Suprapubic skin (tissue), 4 donors: ENCODE results near the gene ITGA2. TPM values are rescaled to one million over a fixed set of nuclear protein-coding genes. Genes with fewer than 3 reads are reported as not detected.

Experiments
- DNase-seq, 2 donors: peaks; one replicate each; pipeline ENCODE4 v3.0.0-alpha.2; 2019; ENCODE audit warnings: low spot score in 2 of 2
- H3K27ac ChIP-seq: fragments of 200-600 bp; sonication (generic); one replicate; pipeline ENCODE4 v1.5.1; 2019
- H3K27me3 ChIP-seq: fragments of 200-600 bp; sonication (generic); one replicate; pipeline ENCODE4 v1.5.1; 2019
- H3K36me3 ChIP-seq: fragments of 200-600 bp; sonication (generic); one replicate; pipeline ENCODE4 v1.5.1; 2019
- H3K4me1 ChIP-seq: fragments of 200-600 bp; sonication (generic); one replicate; pipeline ENCODE4 v1.5.1; 2019
- H3K4me3 ChIP-seq: fragments of 200-600 bp; sonication (generic); one replicate; pipeline ENCODE4 v1.5.1; 2019; ENCODE audit warnings: mild to moderate bottlenecking
- H3K9me3 ChIP-seq: fragments of 200-600 bp; sonication (generic); one replicate; pipeline ENCODE4 v1.5.1; 2019
- EP300 ChIP-seq: sonication (generic); formaldehyde crosslinking; IDR thresholded peaks from one replicate; pipeline ENCODE4 v1.6.1; 2017; ENCODE audit warnings: antibody characterized with exemption
- POLR2A ChIP-seq, 2 donors: fragments of 450-650 bp; IDR thresholded peaks; one replicate each; pipeline ENCODE4 v1.6.1; 2017; ENCODE audit warnings: antibody characterized with exemption in 2 of 2, mild to moderate bottlenecking in 2 of 2, moderate library complexity in 2 of 2
- POLR2AphosphoS5 ChIP-seq, 3 donors: sonication (generic); formaldehyde crosslinking; IDR thresholded peaks; one replicate each; pipeline ENCODE4 v1.6.1; 2017; ENCODE audit warnings: antibody characterized with exemption in 3 of 3
- WGBS: methylation state at CpG from one replicate; pipeline ENCODE4 v1.1.5; 2018; 5-methylcytosine and 5-hydroxymethylcytosine counted together
- total RNA-seq, 4 donors: library from RNA; depleted of rRNA; stranded (reverse); fragments of >200 nt; gene quantifications; one replicate each; pipeline ENCODE4 v1.1.0, GENCODE V29; 2016
- TF ChIP-seq, protein P1 (sequence below), 2 donors: fragments of 200-600 bp in 1 of 2; fragments of 450-650 bp in 1 of 2; sonication (generic) in 1 of 2; IDR thresholded peaks; one replicate each; pipeline ENCODE4 v1.5.1; 2016 to 2019; ENCODE audit warnings: antibody characterized with exemption in 2 of 2, mild to moderate bottlenecking in 1 of 2, moderate library complexity in 1 of 2

The ITGA2 gene
- total RNA-seq, 4 donors from 2014 or later = 29.3 to 54.5 (median 34.3) TPM

DNA sequence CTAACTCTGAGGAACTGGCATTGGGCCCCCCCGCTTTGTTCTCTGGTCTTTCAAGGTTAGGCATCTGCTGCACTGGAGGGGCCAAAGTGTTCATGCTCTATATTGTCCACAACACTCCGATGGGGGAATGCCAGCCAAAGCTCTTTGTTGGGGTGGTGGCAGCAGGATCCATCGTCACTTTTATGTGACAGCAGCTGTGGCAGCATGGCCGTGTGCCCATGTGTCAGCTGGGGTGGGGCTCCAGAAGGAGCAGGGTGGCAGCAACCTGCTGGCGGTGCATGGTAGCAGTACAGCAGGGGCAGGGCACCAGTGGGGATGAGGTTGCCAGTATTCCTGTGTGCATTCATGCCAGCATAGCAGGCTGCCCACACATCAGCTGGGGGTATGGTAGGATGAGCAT lies 28.2 kb downstream of the ITGA2 start:
- H3K4me3 ChIP-seq = no peak overlapping the region
- no peaks in the 10 kb centered on the region for H3K4me1 ChIP-seq
- H3K36me3 ChIP-seq = no peaks in the 10 kb centered on the region
- 89% methylated on average over 5 of the region's 5 CpGs for WGBS
- no peaks in the 10 kb centered on the region for H3K27me3 ChIP-seq
- no peak overlapping the region for H3K27ac ChIP-seq
- DNase-seq = no peak
- H3K9me3 ChIP-seq = no peaks in the 10 kb centered on the region
- TF ChIP-seq POLR2A (IDR thresholded peaks at IDR 0.05) = no peak
- TF ChIP-seq, protein P1, sequence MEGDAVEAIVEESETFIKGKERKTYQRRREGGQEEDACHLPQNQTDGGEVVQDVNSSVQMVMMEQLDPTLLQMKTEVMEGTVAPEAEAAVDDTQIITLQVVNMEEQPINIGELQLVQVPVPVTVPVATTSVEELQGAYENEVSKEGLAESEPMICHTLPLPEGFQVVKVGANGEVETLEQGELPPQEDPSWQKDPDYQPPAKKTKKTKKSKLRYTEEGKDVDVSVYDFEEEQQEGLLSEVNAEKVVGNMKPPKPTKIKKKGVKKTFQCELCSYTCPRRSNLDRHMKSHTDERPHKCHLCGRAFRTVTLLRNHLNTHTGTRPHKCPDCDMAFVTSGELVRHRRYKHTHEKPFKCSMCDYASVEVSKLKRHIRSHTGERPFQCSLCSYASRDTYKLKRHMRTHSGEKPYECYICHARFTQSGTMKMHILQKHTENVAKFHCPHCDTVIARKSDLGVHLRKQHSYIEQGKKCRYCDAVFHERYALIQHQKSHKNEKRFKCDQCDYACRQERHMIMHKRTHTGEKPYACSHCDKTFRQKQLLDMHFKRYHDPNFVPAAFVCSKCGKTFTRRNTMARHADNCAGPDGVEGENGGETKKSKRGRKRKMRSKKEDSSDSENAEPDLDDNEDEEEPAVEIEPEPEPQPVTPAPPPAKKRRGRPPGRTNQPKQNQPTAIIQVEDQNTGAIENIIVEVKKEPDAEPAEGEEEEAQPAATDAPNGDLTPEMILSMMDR (IDR thresholded peaks at IDR 0.05) = no peak
- no peak for TF ChIP-seq EP300
- no peak for TF ChIP-seq POLR2AphosphoS5 (IDR thresholded peaks at IDR 0.05)

DNA sequence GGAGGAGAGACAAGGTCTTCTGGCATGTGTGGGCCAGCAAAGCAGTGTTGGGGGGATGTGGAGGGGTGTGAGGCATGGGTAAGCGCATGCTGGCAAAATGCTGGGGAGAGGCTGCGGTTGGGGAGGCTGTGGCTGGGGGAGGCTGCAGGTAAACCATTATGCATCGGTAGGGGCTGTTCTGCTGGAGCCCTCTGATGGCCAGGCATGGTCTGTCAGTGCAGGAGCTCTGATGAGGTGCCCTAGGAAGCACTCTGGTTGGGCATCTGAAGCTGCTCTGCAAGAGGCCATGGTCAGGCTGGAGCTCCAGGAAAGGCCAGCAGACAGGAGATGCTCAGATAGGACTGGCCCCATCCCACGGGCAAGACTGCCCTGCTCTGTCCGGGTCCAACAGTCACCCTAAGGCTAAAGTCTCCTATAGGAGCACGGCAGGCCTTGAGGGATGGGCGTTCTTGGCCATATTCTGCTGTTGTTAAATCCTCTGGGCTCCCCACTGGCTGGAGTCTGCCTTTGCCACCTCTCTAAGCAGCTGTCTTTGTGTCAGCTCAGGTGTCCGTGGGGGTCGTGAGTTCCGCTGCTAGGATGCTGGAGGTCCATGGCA lies 28.7 kb downstream of the ITGA2 start:
- H3K27me3 ChIP-seq = no peaks in the 10 kb centered on the region
- H3K9me3 ChIP-seq = no peaks in the 10 kb centered on the region
- TF ChIP-seq, protein P1 (IDR thresholded peaks at IDR 0.05) = no peak
- TF ChIP-seq POLR2AphosphoS5 (IDR thresholded peaks at IDR 0.05) (no peak), POLR2A (IDR thresholded peaks at IDR 0.05) (no peak), EP300 (no peak)
- no peak overlapping the region for H3K27ac ChIP-seq
- DNase-seq = no peak
- no peaks in the 10 kb centered on the region for H3K4me1 ChIP-seq
- H3K36me3 ChIP-seq = no peaks in the 10 kb centered on the region
- no peak overlapping the region for H3K4me3 ChIP-seq
- 87% methylated on average over 7 of the region's 10 CpGs for WGBS

DNA sequence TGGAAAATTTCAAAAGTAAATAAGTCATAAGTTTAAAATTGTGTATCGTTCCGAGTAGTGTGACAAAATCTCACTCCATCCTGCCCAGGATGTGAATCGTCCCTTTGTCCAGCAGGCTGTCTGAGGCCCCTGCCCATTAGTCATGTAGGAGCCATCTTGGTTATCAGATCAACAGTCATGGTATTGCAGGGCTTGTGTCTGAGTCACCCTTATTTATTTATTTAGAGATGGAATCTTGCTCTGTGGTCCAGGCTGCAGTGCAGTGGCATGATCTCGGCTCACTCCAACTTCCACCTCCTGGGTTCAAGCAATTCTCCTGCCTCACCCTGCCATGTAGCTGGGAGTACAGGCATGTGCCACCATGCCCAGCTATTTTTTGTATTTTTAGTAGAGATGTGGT lies 30.2 kb downstream of the ITGA2 start:
- no peaks in the 10 kb centered on the region for H3K27me3 ChIP-seq
- TF ChIP-seq EP300 = no peak
- DNase-seq = no peak
- 81% methylated on average over 4 of the region's 4 CpGs for WGBS
- H3K4me3 ChIP-seq = no peak overlapping the region
- H3K4me1 ChIP-seq = peaks cover 7% of the 10 kb centered on the region
- H3K27ac ChIP-seq = no peak overlapping the region
- no peaks in the 10 kb centered on the region for H3K36me3 ChIP-seq
- no peaks in the 10 kb centered on the region for H3K9me3 ChIP-seq

DNA sequence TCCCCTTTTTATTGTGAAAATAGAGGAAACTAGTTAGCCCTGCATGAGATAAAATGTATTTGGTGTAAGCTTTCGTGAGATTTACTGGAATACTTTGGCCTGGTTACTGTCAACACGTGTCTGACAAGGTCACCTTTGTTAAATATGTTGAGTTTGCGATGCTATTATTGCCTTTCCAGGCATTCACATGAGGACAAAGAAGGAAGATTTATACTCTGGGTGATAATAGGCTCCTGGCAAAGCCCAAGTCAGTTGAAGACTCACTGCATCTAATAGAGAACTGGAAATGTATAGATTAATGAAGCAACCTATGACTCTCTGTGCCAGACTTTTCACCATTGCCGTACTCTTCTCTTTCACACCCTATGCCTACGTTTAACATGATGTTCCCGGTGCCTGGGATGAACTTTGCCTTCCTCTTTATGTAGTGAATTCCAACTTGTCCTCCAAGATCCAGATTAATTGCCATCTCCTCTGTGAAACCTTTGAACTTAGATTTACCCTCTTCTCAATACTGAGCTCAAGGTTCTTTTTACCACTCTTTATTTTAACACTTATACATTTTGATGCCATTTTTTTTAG lies 33.9 kb downstream of the ITGA2 start:
- Histone ChIP-seq H3K4me3 (no peak overlapping the region), H3K27me3 (no peaks in the 10 kb centered on the region), H3K36me3 (no peaks in the 10 kb centered on the region), H3K9me3 (no peaks in the 10 kb centered on the region), H3K4me1 (peaks cover 13% of the 10 kb centered on the region), H3K27ac (no peak overlapping the region)
- DNase-seq = no peak
- WGBS = 76% methylated on average over 6 of the region's 6 CpGs
- no peak for TF ChIP-seq POLR2A (IDR thresholded peaks at IDR 0.05)
- TF ChIP-seq, protein P1 (IDR thresholded peaks at IDR 0.05) = no peak
- TF ChIP-seq POLR2AphosphoS5 (IDR thresholded peaks at IDR 0.05) = no peak
- no peak for TF ChIP-seq EP300

DNA sequence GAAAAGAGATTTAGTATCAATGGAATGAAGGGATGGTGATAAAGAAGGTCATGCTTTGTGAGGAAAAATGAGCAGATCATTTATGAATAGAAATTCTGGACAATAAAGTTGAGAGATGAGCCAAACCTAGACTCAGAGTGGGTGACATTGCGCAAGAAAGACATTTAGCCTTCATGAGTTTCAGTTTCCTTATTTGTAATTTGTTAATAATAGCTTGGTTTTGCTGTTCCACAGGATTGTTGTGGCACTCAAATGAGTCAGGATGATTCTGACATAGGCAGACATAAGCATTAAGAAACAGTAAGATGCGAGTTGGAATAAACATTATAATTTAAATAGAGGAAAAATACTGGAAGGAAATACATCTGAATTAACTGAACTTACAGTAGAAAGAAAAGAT lies 34.8 kb downstream of the ITGA2 start:
- H3K9me3 ChIP-seq = no peaks in the 10 kb centered on the region
- 46% methylated on average over 2 of the region's 2 CpGs for WGBS
- no peak overlapping the region for H3K4me3 ChIP-seq
- no peak for DNase-seq
- no peak overlapping the region for H3K27ac ChIP-seq
- TF ChIP-seq EP300 = no peak
- no peak for TF ChIP-seq POLR2AphosphoS5 (IDR thresholded peaks at IDR 0.05)
- no peak for TF ChIP-seq POLR2A (IDR thresholded peaks at IDR 0.05)
- TF ChIP-seq, protein P1 (IDR thresholded peaks at IDR 0.05) = no peak
- peaks cover 16% of the 10 kb centered on the region for H3K4me1 ChIP-seq
- no peaks in the 10 kb centered on the region for H3K36me3 ChIP-seq
- no peaks in the 10 kb centered on the region for H3K27me3 ChIP-seq
